Fibroblast of skin of right biceps (primary cell): ENCODE measurements around the gene MACROD2.
A peak's percentile ranks its signal among the peaks of the same experiment; 100 is the strongest.

Source experiments
- DNase-seq: peaks from one replicate; pipeline ENCODE4 v3.0.0-alpha.2; 2013

MACROD2 gene

GRCh38 chr20:14488756-14489479 is 493.6 kb downstream of the MACROD2 start:
- DNase-seq, result no peak

GRCh38 chr20:14489544-14489943 is 494.2 kb downstream of the MACROD2 start:
- DNase-seq, result no peak

GRCh38 chr20:14491436-14491835 is 496.1 kb downstream of the MACROD2 start:
- DNase-seq, result no peak

GRCh38 chr20:14493408-14493807 is 498.1 kb downstream of the MACROD2 start:
- no peak for DNase-seq

GRCh38 chr20:14494355-14494754 is 499.0 kb downstream of the MACROD2 start:
- DNase-seq, result no peak

GRCh38 chr20:14495066-14495465 is 499.8 kb downstream of the MACROD2 start:
- DNase-seq, result no peak

GRCh38 chr20:14497004-14497403 is 501.7 kb downstream of the MACROD2 start:
- no peak for DNase-seq

- peak; percentile 19 for DNase-seq
These were observed 503.5 kb downstream of the MACROD2 start for GRCh38 chr20:14498772-14499171.

GRCh38 chr20:14505476-14505875 is 510.2 kb downstream of the MACROD2 start:
- no peak for DNase-seq

GRCh38 chr20:14507711-14508110 is 512.4 kb downstream of the MACROD2 start:
- no peak for DNase-seq

GRCh38 chr20:14510341-14510740 is 515.0 kb downstream of the MACROD2 start:
- DNase-seq, result no peak

GRCh38 chr20:14512839-14513238 is 517.5 kb downstream of the MACROD2 start:
- DNase-seq, result no peak

GRCh38 chr20:14518648-14519047 is 523.3 kb downstream of the MACROD2 start:
- no peak for DNase-seq

- no peak for DNase-seq
These were observed 525.7 kb downstream of the MACROD2 start for GRCh38 chr20:14521016-14521415.

GRCh38 chr20:14521436-14521835 is 526.1 kb downstream of the MACROD2 start:
- peak; percentile 29 for DNase-seq

- DNase-seq, result no peak
These were observed 527.3 kb downstream of the MACROD2 start for GRCh38 chr20:14522595-14522994.

GRCh38 chr20:14523090-14523489 is 527.8 kb downstream of the MACROD2 start:
- DNase-seq, result peak; percentile 49

GRCh38 chr20:14525426-14525825 is 530.1 kb downstream of the MACROD2 start:
- DNase-seq, result no peak

GRCh38 chr20:14526891-14527290 is 531.6 kb downstream of the MACROD2 start:
- no peak for DNase-seq

GRCh38 chr20:14531786-14532185 is 536.5 kb downstream of the MACROD2 start:
- DNase-seq, result no peak

- DNase-seq, result no peak
These were observed 541.4 kb downstream of the MACROD2 start for GRCh38 chr20:14536738-14537137.

GRCh38 chr20:14538433-14538832 is 543.1 kb downstream of the MACROD2 start:
- DNase-seq, result no peak

GRCh38 chr20:14543040-14543439 is 547.7 kb downstream of the MACROD2 start:
- no peak for DNase-seq

- no peak for DNase-seq
These were observed 549.4 kb downstream of the MACROD2 start for GRCh38 chr20:14544688-14545087.

GRCh38 chr20:14550655-14551054 is 555.3 kb downstream of the MACROD2 start:
- DNase-seq, result no peak
